ENCODE results near the gene GALNT10. TPM values are rescaled to one million over a fixed set of nuclear protein-coding genes. Genes with fewer than 3 reads are reported as not detected.

Gene GALNT10
- total and polyA plus RNA-seq, 2 experiments from 2014 or later, result 43.0 to 45.9 TPM

GRCh38 chr5:154189819-154190594 is 526 bp upstream of the GALNT10 start:
- Histone ChIP-seq H3K27me3 (peaks cover 6% of the 10 kb centered on the region), H3K4me2 (peak overlapping the region; percentile 97), H3K4me3 (peak overlapping the region; percentile 97), H3K36me3 (replicated peaks; ENCODE audit: insufficient read depth, low read depth) (no peaks in the 10 kb centered on the region), H3K27ac (peak overlapping the region; percentile 47), H4K20me1 (ENCODE audit: insufficient read depth, poor library complexity, severe bottlenecking) (no peaks in the 10 kb centered on the region), H3K9me3 (ENCODE audit: low read depth) (no peaks in the 10 kb centered on the region), H3K9me2 (replicated peaks; ENCODE audit: insufficient read depth) (no peaks in the 10 kb centered on the region), H3K79me2 (peaks cover 14% of the 10 kb centered on the region), H2AFZ (peak overlapping the region; percentile 99), H3K4me1 (ENCODE audit: insufficient read depth) (peaks cover 20% of the 10 kb centered on the region)
- peak; percentile 87 for DNase-seq (ENCODE audit: low spot score)
- WGBS (ENCODE audit: low lambda C conversion rate, missing lambda C conversion rate), result under 1% methylated on average over 54 of the region's 67 CpGs
- TF ChIP-seq CTCF (IDR thresholded peaks at IDR 0.05; ENCODE audit: poor library complexity), result peak; percentile 16
- TF ChIP-seq EZH2phosphoT487 (IDR thresholded peaks at IDR 0.05; ENCODE audit: low read depth, severe bottlenecking, unreplicated experiment), result no peak
- no peak for TF ChIP-seq EZH2 (IDR thresholded peaks at IDR 0.05; ENCODE audit: borderline replicate concordance)

GRCh38 chr5:154191467-154192261 is 1.1 kb downstream of the GALNT10 start:
- Histone ChIP-seq H3K27me3 (peaks cover 6% of the 10 kb centered on the region), H3K9me3 (ENCODE audit: low read depth) (no peaks in the 10 kb centered on the region), H3K27ac (no peak overlapping the region), H4K20me1 (ENCODE audit: insufficient read depth, poor library complexity, severe bottlenecking) (no peaks in the 10 kb centered on the region), H3K36me3 (replicated peaks; ENCODE audit: insufficient read depth, low read depth) (no peaks in the 10 kb centered on the region), H2AFZ (no peak overlapping the region), H3K79me2 (peaks cover 14% of the 10 kb centered on the region), H3K4me1 (ENCODE audit: insufficient read depth) (peaks cover 23% of the 10 kb centered on the region), H3K4me3 (peak overlapping the region; percentile 88), H3K9me2 (replicated peaks; ENCODE audit: insufficient read depth) (no peaks in the 10 kb centered on the region), H3K4me2 (peak overlapping the region; percentile 93)
- no peak for TF ChIP-seq EZH2 (IDR thresholded peaks at IDR 0.05; ENCODE audit: borderline replicate concordance)
- no peak for TF ChIP-seq EZH2phosphoT487 (IDR thresholded peaks at IDR 0.05; ENCODE audit: low read depth, severe bottlenecking, unreplicated experiment)
- no peak for TF ChIP-seq CTCF (IDR thresholded peaks at IDR 0.05; ENCODE audit: poor library complexity)
- WGBS (ENCODE audit: low lambda C conversion rate, missing lambda C conversion rate), result 26% methylated on average over 10 of the region's 10 CpGs
- peak; percentile 24 for DNase-seq (ENCODE audit: low spot score)

GRCh38 chr5:154193283-154193682 is 2.8 kb downstream of the GALNT10 start:
- Histone ChIP-seq H3K9me2 (replicated peaks; ENCODE audit: insufficient read depth) (no peaks in the 10 kb centered on the region), H3K27me3 (peaks cover 6% of the 10 kb centered on the region), H2AFZ (no peak overlapping the region), H3K36me3 (replicated peaks; ENCODE audit: insufficient read depth, low read depth) (no peaks in the 10 kb centered on the region), H3K4me3 (no peak overlapping the region), H3K4me1 (ENCODE audit: insufficient read depth) (peaks cover 33% of the 10 kb centered on the region), H3K79me2 (peaks cover 14% of the 10 kb centered on the region), H3K4me2 (peak overlapping the region; percentile 27), H3K9me3 (ENCODE audit: low read depth) (no peaks in the 10 kb centered on the region), H3K27ac (no peak overlapping the region), H4K20me1 (ENCODE audit: insufficient read depth, poor library complexity, severe bottlenecking) (no peaks in the 10 kb centered on the region)
- TF ChIP-seq EZH2 (IDR thresholded peaks at IDR 0.05; ENCODE audit: borderline replicate concordance) (no peak), EZH2phosphoT487 (IDR thresholded peaks at IDR 0.05; ENCODE audit: low read depth, severe bottlenecking, unreplicated experiment) (no peak), CTCF (IDR thresholded peaks at IDR 0.05; ENCODE audit: poor library complexity) (no peak)
- no peak for DNase-seq (ENCODE audit: low spot score)
- 67% methylated on average over 3 of the region's 3 CpGs for WGBS (ENCODE audit: low lambda C conversion rate, missing lambda C conversion rate)
